K562 (cell line): ENCODE data around the gene DUSP5. TPM values are rescaled to one million over a fixed set of nuclear protein-coding genes. Genes with fewer than 3 reads are reported as not detected.

Source experiments
- BRD9 ChIP-seq: fragments of 450-650 bp; IDR thresholded peaks from 2 replicates; pipeline ENCODE4 v1.6.1; 2018; ENCODE audit warnings: low read depth; ENCODE audit not compliant: partially characterized antibody
- CSDE1 ChIP-seq, 2 experiments: fragments of 450-650 bp; IDR thresholded peaks; 2 replicates each; pipeline ENCODE4 v1.6.1; 2016; ENCODE audit warnings: mild to moderate bottlenecking in 1 of 2
- DACH1 ChIP-seq: fragments of 450-650 bp; IDR thresholded peaks from 2 replicates; pipeline ENCODE4 v1.6.1; 2018; ENCODE audit not compliant: partially characterized antibody
- EGR1 ChIP-seq: fragments of 450-650 bp; conservative IDR thresholded peaks from 2 replicates; pipeline ENCODE4 v1.6.1; 2017; ENCODE audit warnings: mild to moderate bottlenecking
- KLF16 ChIP-seq: IDR thresholded peaks from 2 replicates; pipeline ENCODE4 v1.6.1; 2016; ENCODE audit warnings: antibody characterized with exemption
- LEF1 ChIP-seq: fragments of 450-650 bp; IDR thresholded peaks from 2 replicates; pipeline ENCODE4 v1.6.1; 2016; ENCODE audit warnings: mild to moderate bottlenecking
- NFE2 ChIP-seq: IDR thresholded peaks from 2 replicates; pipeline ENCODE4 v1.6.1; 2014; ENCODE audit warnings: antibody characterized with exemption, low read depth
- NR0B1 ChIP-seq: fragments of 450-650 bp; IDR thresholded peaks from one replicate; pipeline ENCODE4 v1.6.1; 2018; ENCODE audit warnings: mild to moderate bottlenecking, moderate library complexity; ENCODE audit not compliant: partially characterized antibody
- PCBP2 ChIP-seq: fragments of 200-400 bp; formaldehyde crosslinking; IDR thresholded peaks from 2 replicates; pipeline ENCODE4 v1.6.1; 2018; ENCODE audit warnings: low read length, low read depth, mild to moderate bottlenecking, moderate library complexity; ENCODE audit not compliant: poor library complexity, severe bottlenecking
- POLR2A ChIP-seq: fragments of 450-650 bp; conservative IDR thresholded peaks from 2 replicates; pipeline ENCODE4 v1.6.1; 2016
- RAD21 ChIP-seq, 2 experiments: fragments of 250-450 bp in 1 of 2; fragments of 450-650 bp in 1 of 2; sonication (Bioruptor Pico) in 1 of 2; formaldehyde crosslinking in 1 of 2; IDR thresholded peaks in 1 of 2; conservative IDR thresholded peaks in 1 of 2; 2 replicates each; pipeline versions ENCODE4 v1.4.0 to v1.8.0; 2020 to 2022; ENCODE audit warnings: mild to moderate bottlenecking in 2 of 2, moderate library complexity in 1 of 2
- SREBF2 ChIP-seq: sonication (generic); formaldehyde crosslinking; IDR thresholded peaks from 2 replicates; pipeline ENCODE4 v1.4.0; 2020; ENCODE audit warnings: mild to moderate bottlenecking, missing genetic modification reagents
- TAF9B ChIP-seq: fragments of 450-650 bp; IDR thresholded peaks from 2 replicates; pipeline ENCODE4 v1.6.1; 2018; ENCODE audit warnings: mild to moderate bottlenecking; ENCODE audit not compliant: partially characterized antibody
- THAP12 ChIP-seq: fragments of 250-450 bp; sonication (Bioruptor Pico); IDR thresholded peaks from 2 replicates; pipeline ENCODE4 v1.9.0; 2021; ENCODE audit warnings: mild to moderate bottlenecking, inconsistent platforms
- ZFP36 ChIP-seq: fragments of 150-350 bp; IDR thresholded peaks from 2 replicates; pipeline ENCODE4 v1.6.1; 2018; ENCODE audit warnings: low read length, low read depth; ENCODE audit not compliant: partially characterized antibody
- ZNF133 ChIP-seq: fragments of 250-450 bp; sonication (Bioruptor Pico); IDR thresholded peaks from 2 replicates; pipeline ENCODE4 v1.4.0; 2020; ENCODE audit warnings: mild to moderate bottlenecking
- ZNF282 ChIP-seq: sonication (generic); formaldehyde crosslinking; IDR thresholded peaks from 2 replicates; pipeline ENCODE4 v1.8.1; 2023; ENCODE audit warnings: missing genetic modification reagents
- ZNF384 ChIP-seq: IDR thresholded peaks from 2 replicates; pipeline ENCODE4 v1.6.1; 2012; ENCODE audit warnings: low read depth, low read length, improper control_type of control experiment
- ZNF766 ChIP-seq: fragments of 200-800 bp; sonication (Bioruptor generic); conservative IDR thresholded peaks from 2 replicates; pipeline ENCODE4 v1.6.1; 2016; ENCODE audit warnings: missing genetic modification characterization, missing compliant biosample characterization
- ZNF830 ChIP-seq: fragments of 250-450 bp; sonication (Bioruptor Pico); IDR thresholded peaks from 2 replicates; pipeline ENCODE4 v1.5.0; 2021; ENCODE audit warnings: mild to moderate bottlenecking
- ZSCAN32 ChIP-seq: fragments of 450-650 bp; formaldehyde crosslinking; IDR thresholded peaks from 2 replicates; pipeline ENCODE4 v1.4.0; 2020; ENCODE audit warnings: mild to moderate bottlenecking, moderate library complexity
- polyA plus RNA-seq, 8 experiments: library from polyadenylated mRNA; depleted of rRNA in 4 of 8; stranded (reverse) in 5 of 8; unstranded in 3 of 8; fragments of >200 nt; fragmentation: Nextera tagmentation in 2 of 8; fragmentation: Illumina TruSeq in 1 of 8; extraction: Ambion mirVana in 2 of 8; extraction: Trizol in 1 of 8; gene quantifications; 2 replicates each; pipeline versions ENCODE4 v1.2.1 to v1.2.3, GENCODE V29; 2011 to 2014; ENCODE audit warnings: inconsistent platforms in 1 of 8, missing spikeins in 1 of 8
- total RNA-seq, 7 experiments: library from RNA; depleted of rRNA in 6 of 7; stranded (reverse); fragments of >200 nt in 6 of 7; fragmentation: Illumina TruSeq in 2 of 7; extraction: Trizol in 2 of 7; gene quantifications; 2 replicates each; pipeline versions ENCODE4 v1.2.1 to v1.2.3, GENCODE V29; 2011 to 2021; ENCODE audit warnings: low replicate concordance in 1 of 7
- TF ChIP-seq, protein P1 (sequence below): fragments of 250-450 bp; sonication (Bioruptor Pico); IDR thresholded peaks from 2 replicates; pipeline ENCODE4 v1.8.0; 2022; ENCODE audit warnings: inconsistent platforms
- TF ChIP-seq, protein P2 (sequence below): fragments of 250-450 bp; sonication (Bioruptor Pico); IDR thresholded peaks from 2 replicates; pipeline ENCODE4 v1.8.0; 2022; ENCODE audit warnings: moderate library complexity, mild to moderate bottlenecking, inconsistent platforms

The DUSP5 gene
- total and polyA plus RNA-seq, 9 of the 15 experiments (the other 6 are each of a cell fraction or from before 2014, with no cell fraction given), result 0.49 to 3.4 (median 2.0) TPM

GRCh38 chr10:110501142-110501937 is 3.6 kb downstream of the DUSP5 start (continued):
- TF ChIP-seq NFE2 (no peak), KLF16 (no peak), ZNF766 (CRISPR knock-in tag) (no peak), LEF1 (peak; percentile 63), ZNF384 (no peak), NR0B1 (no peak), PCBP2 (no peak), EGR1 (peak; percentile 22; the same call in 1 of the 2 replicates), RAD21 (CRISPR knock-in tag; conservative IDR thresholded peaks at IDR 0.05 in 1 of 2, IDR thresholded peaks at IDR 0.05 in 1 of 2) (no peak), SREBF2 (CRISPR knock-in tag) (no peak), POLR2A (peak; percentile 58), ZNF133 (no peak), ZSCAN32 (CRISPR knock-in tag) (no peak), BRD9 (peak; percentile 55), ZNF282 (CRISPR knock-in tag) (no peak), DACH1 (no peak), TAF9B (no peak), ZNF830 (CRISPR knock-in tag) (no peak), CSDE1 (IDR thresholded peaks at IDR 0.05) (no peak), THAP12 (CRISPR knock-in tag) (no peak), ZFP36 (no peak)
- TF ChIP-seq, protein P1, sequence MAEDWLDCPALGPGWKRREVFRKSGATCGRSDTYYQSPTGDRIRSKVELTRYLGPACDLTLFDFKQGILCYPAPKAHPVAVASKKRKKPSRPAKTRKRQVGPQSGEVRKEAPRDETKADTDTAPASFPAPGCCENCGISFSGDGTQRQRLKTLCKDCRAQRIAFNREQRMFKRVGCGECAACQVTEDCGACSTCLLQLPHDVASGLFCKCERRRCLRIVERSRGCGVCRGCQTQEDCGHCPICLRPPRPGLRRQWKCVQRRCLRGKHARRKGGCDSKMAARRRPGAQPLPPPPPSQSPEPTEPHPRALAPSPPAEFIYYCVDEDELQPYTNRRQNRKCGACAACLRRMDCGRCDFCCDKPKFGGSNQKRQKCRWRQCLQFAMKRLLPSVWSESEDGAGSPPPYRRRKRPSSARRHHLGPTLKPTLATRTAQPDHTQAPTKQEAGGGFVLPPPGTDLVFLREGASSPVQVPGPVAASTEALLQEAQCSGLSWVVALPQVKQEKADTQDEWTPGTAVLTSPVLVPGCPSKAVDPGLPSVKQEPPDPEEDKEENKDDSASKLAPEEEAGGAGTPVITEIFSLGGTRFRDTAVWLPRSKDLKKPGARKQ (CRISPR knock-in tag), result no peak
- TF ChIP-seq, protein P2, sequence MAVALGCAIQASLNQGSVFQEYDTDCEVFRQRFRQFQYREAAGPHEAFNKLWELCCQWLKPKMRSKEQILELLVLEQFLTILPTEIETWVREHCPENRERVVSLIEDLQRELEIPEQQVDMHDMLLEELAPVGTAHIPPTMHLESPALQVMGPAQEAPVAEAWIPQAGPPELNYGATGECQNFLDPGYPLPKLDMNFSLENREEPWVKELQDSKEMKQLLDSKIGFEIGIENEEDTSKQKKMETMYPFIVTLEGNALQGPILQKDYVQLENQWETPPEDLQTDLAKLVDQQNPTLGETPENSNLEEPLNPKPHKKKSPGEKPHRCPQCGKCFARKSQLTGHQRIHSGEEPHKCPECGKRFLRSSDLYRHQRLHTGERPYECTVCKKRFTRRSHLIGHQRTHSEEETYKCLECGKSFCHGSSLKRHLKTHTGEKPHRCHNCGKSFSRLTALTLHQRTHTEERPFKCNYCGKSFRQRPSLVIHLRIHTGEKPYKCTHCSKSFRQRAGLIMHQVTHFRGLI (CRISPR knock-in tag), result no peak
